ENCODE results near the gene TMPRSS11A.

The TMPRSS11A gene

GRCh38 chr4:67963356-67963755, at the start of gene TMPRSS11A:
Gene TMPRSS11A (minus strand): TSS chr4:67963493. CDS start chr4:67963393, 100 bp downstream.
- no peak for DNase-seq (ENCODE audit: low read depth, low spot score)
- POLR2A ChIA-PET, result no interaction called here
- no peak within 1 kb of the TSS for H3K4me3 ChIP-seq (ENCODE audit: low read depth, low read length)
- TF ChIP-seq, protein P1, sequence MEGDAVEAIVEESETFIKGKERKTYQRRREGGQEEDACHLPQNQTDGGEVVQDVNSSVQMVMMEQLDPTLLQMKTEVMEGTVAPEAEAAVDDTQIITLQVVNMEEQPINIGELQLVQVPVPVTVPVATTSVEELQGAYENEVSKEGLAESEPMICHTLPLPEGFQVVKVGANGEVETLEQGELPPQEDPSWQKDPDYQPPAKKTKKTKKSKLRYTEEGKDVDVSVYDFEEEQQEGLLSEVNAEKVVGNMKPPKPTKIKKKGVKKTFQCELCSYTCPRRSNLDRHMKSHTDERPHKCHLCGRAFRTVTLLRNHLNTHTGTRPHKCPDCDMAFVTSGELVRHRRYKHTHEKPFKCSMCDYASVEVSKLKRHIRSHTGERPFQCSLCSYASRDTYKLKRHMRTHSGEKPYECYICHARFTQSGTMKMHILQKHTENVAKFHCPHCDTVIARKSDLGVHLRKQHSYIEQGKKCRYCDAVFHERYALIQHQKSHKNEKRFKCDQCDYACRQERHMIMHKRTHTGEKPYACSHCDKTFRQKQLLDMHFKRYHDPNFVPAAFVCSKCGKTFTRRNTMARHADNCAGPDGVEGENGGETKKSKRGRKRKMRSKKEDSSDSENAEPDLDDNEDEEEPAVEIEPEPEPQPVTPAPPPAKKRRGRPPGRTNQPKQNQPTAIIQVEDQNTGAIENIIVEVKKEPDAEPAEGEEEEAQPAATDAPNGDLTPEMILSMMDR (IDR thresholded peaks at IDR 0.05; ENCODE audit: insufficient read depth, low read length, missing control alignments), result no peak
- CTCF ChIA-PET, result interaction anchor here (0.7 kb wide), 1 partner anchor 267 kb away, joined by 3 read pairs; no protein-coding TSS in a partner anchor

- ChIA-PET CTCF (no interaction called here), POLR2A (no interaction called here)
- TF ChIP-seq, protein P1 (IDR thresholded peaks at IDR 0.05; ENCODE audit: insufficient read depth, low read length, missing control alignments), result no peak
- DNase-seq (ENCODE audit: low read depth, low spot score), result no peak
- H3K4me3 ChIP-seq (ENCODE audit: low read depth, low read length), result no peak overlapping the region
Observed at GRCh38 chr4:68011684-68012083, 48.4 kb upstream of the TMPRSS11A start.

- CTCF ChIA-PET, result no interaction called here
- POLR2A ChIA-PET, result no interaction called here
- TF ChIP-seq, protein P1 (IDR thresholded peaks at IDR 0.05; ENCODE audit: insufficient read depth, low read length, missing control alignments), result no peak
- no peak for DNase-seq (ENCODE audit: low read depth, low spot score)
- no peak overlapping the region for H3K4me3 ChIP-seq (ENCODE audit: low read depth, low read length)
Observed at GRCh38 chr4:68002906-68003305, 39.6 kb upstream of the TMPRSS11A start.

DNA sequence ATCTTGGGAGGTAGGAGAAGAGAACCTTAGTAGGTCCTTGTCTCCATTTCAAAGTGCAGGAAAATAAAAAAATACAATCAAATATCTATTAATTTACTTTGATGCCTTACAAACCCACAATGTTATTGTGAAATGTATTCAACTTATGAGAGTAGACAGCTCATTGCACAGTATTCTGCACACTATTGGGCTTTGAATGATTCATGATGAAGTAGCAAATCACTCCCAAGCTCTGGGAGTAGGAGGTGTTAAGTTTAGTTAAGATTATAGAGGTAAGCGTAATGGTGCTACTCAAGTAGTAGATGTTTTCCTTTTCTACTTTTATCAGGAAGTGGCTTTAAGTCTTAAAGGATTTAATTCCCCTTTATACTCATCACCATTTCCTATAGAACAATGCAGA, 32.8 kb upstream of the TMPRSS11A start:
- H3K4me3 ChIP-seq (ENCODE audit: low read depth, low read length), result no peak overlapping the region
- DNase-seq (ENCODE audit: low read depth, low spot score), result no peak
- ChIA-PET POLR2A (no interaction called here), CTCF (no interaction called here)
- TF ChIP-seq, protein P1 (IDR thresholded peaks at IDR 0.05; ENCODE audit: insufficient read depth, low read length, missing control alignments), result no peak

DNA sequence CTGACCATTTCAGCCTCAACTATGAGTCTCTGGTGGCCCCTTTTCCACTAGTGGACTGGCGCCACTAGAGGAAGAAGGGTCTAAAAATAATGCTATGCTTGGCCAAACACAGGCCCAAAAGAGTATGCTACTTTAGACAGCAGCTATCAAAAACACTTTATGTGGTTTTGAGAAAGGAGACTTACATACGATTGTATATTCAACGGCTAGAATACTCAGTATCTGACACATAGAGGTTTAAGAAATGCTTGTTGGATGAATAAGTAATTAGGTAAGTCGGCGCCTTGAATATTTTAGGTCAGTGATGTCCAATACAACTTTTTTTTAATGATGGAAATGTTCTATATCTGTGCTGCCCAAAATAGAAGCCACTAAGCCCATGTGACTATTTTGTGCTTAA, 25.7 kb upstream of the TMPRSS11A start:
- POLR2A ChIA-PET, result no interaction called here
- CTCF ChIA-PET, result interaction anchor here (0.8 to 1.1 kb wide), 3 partner anchors 9 to 187 kb away, joined by 3 to 4 read pairs (median 3); no protein-coding TSS in a partner anchor

DNA sequence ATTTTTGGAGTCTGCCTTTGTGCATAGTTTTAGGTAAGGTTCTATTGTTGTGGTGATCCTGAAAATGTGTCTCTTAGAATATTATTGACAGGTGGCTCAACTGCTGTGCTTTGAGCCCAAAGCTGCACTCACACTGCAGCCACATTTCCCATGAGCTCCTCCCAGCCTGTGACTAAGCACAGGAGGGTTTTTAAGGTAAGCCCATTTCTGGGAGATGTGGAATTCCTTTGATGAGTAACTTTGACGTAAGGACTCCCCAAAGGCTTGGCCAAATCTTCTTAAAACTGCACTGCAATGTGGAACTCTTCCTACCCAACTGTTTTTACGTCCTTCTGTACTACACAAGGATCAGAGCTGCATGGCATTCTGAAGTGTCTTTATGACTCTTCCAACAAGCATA, 20.0 kb upstream of the TMPRSS11A start:
- H3K4me3 ChIP-seq (ENCODE audit: low read depth, low read length), result no peak overlapping the region
- TF ChIP-seq, protein P1 (IDR thresholded peaks at IDR 0.05; ENCODE audit: insufficient read depth, low read length, missing control alignments), result no peak
- no peak for DNase-seq (ENCODE audit: low read depth, low spot score)
- ChIA-PET POLR2A (no interaction called here), CTCF (no interaction called here)

More for the DNA sequence above, 25.7 kb upstream of the TMPRSS11A start:
- TF ChIP-seq, protein P1 (IDR thresholded peaks at IDR 0.05; ENCODE audit: insufficient read depth, low read length, missing control alignments), result no peak
- DNase-seq (ENCODE audit: low read depth, low spot score), result no peak
- no peak overlapping the region for H3K4me3 ChIP-seq (ENCODE audit: low read depth, low read length)

All from AG04449 (cell line).